GM19238 (cell line): ENCODE data around the gene SFN.
"Not testable (repeated sequence)": the region's sequence is repeated elsewhere in the genome, so short reads cannot be mapped to it uniquely, and the experiment has no call there.

Experiments used
- DNase-seq: peaks from one replicate; pipeline ENCODE4 v3.0.0; 2011; ENCODE audit warnings: low spot score; ENCODE audit not compliant: insufficient read length

SFN gene

DNA sequence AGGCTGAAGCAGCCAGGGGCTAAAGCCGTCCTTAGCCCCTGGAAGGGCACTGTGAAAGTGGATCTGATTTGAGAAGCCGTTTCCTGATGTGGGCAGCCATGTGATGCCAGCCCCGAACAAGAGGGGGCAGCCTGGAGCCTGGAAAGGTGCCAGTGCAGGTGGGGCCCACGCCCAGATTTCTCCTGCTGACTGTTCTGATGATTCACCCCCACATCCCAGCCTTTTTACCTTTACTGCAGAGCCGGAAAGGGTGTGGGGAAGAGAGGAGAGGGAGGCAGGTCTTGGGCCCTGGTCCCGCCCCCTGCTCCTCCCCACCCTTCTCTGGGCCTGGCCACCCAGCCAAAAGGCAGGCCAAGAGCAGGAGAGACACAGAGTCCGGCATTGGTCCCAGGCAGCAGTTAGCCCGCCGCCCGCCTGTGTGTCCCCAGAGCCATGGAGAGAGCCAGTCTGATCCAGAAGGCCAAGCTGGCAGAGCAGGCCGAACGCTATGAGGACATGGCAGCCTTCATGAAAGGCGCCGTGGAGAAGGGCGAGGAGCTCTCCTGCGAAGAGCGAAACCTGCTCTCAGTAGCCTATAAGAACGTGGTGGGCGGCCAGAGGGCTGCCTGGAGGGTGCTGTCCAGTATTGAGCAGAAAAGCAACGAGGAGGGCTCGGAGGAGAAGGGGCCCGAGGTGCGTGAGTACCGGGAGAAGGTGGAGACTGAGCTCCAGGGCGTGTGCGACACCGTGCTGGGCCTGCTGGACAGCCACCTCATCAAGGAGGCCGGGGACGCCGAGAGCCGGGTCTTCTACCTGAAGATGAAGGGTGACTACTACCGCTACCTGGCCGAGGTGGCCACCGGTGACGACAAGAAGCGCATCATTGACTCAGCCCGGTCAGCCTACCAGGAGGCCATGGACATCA is at the start of gene SFN:
Gene SFN, plus strand, starts transcription at position 369 of the 904 bp plus-strand sequence. Its CDS starts 64 bp downstream, at position 433.
- no peak for DNase-seq

DNA sequence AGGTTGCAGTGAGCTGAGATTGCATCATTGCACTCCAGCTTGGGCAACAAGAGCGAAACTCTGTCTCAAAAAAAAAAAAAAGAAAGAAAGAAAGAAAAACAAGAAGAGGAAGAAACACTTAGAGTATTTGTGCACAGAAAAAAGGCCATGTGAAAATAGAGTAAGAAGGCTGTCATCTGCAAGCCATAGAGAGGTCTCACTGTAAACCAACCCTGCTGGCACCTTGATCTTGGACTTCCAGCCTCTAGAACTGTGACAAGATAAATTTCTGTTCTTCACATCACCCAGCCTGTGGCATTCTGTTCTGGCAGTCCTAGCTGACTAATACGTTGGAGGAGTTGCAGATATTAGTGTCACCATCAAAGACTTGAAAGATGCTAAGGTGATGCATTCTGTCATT is 48.6 kb upstream of the SFN start:
- no peak for DNase-seq

DNA sequence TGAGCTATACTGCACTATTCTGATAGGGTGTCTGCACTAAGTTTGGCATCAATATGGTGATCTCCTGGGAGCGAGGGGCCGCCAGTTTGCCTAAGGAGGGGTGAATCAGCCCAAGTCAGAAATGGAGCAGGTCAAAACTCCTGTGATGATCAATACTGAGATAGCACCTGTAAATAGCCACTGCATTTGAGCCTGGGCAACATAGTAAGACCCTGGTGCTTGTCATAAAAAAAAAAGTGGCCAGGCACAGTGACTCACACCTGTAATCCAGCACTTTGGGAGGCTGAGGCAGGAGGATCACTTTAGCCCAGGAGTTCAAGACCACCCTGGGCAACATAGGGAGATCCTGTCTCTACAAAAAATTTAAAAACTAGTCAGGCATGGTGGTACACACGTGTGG is 48.1 kb upstream of the SFN start:
- DNase-seq = no peak

DNA sequence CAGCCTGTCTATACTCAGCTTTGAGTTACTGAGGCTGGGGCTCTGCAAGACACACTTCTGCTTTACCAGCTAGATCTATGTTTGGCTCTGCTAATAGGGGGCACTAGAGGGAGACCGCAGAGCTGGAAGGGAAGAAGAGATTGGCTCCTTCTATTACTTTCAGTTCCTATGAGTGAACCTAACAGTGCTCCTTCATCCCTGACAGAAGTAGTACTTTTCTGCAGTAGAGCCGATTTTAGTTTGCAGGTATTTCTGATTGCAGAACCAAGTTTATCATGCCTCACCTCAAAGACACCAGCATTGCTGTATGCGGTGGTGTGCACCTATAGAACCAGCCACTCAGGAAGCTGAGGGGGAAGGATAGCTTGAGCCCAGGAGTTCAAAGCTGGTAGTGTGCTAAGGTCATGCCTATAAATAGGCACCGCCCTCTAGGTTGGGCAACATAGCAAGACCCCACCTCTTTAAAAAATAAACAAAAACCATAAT is 42.1 kb upstream of the SFN start:
- peak; percentile 74 for DNase-seq

DNA sequence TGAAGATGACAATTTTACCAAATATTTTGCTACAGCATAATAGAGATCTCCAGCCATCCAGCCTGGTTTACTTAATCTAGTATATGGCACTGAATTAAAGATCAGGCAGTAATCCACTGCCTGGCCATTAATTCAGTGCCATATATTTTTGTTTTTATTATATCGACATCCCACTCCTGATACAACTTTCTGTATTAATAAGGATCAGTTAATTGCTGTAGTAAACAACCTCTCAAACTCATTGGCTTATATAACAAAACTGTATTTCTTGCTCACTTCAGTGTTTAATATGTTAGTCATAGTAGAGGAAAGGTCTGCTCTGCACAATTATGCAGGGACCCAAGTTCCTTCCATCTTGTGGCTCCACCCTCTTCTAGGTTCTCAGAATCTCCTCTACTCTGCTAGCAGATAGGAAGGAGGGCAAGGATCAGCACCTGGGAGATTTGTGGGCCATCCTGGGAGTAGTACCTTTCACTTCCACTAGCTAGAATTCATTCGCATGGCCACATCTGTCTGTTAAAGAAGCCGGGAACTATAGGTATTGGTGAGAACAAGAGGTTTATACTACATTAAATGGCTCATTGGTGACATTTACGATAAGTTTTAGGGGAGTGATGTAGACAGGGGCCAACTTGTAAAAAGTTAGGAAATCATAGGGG is 40.1 kb upstream of the SFN start:
- DNase-seq = no peak

DNA sequence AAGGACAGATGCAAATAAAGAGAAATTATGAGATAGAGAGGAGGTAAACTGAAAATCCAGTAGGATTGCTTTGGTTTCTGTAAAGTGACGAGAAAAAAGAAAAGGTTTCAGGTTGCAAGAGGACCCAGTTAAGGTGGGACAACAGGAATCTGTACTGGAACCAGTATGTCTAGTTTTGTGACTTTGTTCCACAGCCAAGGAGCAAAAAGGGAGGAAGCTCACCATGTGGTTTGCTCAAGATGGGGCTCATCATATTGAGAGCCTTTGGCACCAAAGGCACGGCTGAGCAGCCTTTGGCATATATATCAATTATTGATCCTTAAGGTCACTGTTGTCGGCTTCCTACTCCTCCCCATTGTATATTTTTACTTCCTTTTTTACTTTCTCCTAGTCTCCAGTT is 38.2 kb upstream of the SFN start:
- no peak for DNase-seq

DNA sequence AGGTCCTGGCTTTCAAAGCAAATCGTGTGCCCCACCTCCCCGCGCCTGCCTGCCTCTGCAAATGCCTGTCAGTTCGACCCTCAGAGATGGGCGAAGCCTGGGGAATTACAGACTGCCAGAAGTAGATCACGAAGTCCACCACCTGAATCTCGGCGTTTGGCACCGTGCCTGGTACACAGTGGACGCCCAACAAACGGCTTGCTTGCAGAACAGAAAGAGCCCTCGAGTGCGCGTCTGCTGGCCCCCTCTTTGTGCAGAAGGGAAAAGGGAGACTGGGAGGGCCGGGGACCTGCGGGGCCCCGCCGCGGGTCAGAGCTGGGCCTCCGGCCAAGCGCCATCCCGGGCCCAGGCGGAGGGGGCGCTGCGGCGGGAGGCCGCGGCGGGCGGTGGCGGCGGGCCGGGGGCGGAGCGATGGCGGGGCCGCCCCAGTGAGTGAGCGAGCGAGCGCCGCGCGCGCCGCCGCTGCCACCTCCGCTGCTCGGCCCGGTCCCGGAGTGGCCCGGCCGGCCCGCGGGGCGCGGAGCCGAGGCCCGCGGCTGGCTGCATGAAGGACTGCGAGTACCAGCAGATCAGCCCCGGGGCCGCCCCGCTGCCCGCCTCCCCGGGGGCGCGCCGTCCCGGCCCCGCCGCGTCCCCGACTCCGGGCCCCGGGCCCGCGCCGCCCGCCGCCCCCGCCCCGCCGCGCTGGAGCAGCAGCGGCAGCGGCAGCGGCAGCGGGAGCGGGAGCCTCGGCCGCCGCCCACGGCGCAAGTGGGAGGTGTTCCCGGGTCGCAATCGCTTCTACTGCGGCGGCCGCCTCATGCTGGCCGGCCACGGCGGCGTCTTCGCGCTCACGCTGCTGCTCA is 36.5 kb upstream of the SFN start, which contains the start of gene ZDHHC18:
Gene ZDHHC18, plus strand, starts transcription at position 428 of the 845 bp plus-strand sequence. Its CDS starts 117 bp downstream, at position 545.
- peak; percentile 85 for DNase-seq

DNA sequence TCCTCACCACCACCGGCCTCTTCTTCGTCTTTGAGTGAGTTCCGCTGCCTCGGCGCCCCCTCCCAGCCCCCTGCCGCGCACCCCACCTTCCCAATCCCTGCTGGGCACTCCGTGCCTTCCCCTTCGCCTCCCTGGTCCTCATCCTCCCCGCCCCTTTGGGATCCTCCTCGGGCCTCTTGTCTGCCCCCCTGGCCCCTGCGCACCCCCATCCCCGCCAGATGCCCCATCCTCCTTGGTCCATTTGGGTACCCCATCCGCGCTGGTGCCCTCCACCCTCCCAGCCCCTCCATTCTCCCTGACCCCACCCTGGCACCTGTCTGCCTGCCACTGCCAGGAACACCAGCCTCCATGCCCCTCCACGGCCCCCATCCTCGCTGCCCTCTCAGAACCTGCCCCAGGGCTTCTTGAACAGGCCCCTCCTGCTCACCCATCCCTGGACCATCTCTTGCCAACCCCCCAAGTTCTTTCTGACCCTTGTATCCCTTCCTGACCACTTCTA is 35.8 kb upstream of the SFN start:
- DNase-seq = no peak

DNA sequence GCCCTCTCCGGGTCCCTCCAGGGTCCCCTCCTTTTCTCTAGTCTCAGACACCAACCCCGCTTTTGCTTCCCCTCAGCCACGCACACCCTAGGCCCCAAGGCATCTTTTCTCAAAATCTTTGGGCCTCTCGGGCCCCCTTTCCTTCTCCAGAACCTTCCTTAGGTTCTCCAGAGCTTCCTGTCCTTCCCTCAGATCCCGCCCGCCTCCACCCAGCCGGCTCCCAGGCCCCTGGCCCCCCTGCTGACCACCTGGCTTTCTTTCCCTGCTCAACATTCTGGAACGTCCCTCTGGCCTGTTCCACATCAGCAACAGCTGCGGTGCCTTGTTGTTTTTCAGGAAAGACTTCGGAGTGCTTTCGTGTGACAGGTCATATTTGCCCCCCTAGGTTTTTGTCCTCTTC is 35.3 kb upstream of the SFN start:
- DNase-seq = no peak

DNA sequence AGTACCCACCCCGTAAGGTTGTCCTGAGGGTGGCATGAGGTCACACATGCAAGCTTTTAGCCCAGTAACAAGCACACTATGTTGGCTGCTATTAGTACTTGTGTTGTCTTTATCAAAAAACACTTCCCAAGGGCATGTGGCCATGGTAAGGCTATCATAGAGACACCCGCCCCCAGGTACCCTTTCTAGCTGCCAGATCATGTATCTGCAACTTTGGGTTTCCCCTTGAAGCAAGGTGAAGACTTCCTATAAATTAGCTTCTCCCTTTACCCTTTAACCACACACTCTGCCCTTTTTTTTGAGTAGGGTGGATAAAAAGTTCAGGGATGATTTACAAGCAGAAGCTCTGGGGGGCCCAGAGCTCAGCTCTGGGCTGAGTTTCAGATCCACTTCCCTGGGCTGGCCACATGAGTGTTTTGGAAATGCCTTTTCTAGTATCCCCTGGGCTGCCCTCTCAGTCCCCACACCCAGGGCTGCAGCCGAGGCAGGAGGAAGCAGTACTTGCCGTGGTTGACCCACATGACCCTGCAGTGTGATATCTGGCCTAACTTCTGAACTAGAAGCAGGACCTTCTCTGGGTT is 34.4 kb upstream of the SFN start:
- no peak for DNase-seq

DNA sequence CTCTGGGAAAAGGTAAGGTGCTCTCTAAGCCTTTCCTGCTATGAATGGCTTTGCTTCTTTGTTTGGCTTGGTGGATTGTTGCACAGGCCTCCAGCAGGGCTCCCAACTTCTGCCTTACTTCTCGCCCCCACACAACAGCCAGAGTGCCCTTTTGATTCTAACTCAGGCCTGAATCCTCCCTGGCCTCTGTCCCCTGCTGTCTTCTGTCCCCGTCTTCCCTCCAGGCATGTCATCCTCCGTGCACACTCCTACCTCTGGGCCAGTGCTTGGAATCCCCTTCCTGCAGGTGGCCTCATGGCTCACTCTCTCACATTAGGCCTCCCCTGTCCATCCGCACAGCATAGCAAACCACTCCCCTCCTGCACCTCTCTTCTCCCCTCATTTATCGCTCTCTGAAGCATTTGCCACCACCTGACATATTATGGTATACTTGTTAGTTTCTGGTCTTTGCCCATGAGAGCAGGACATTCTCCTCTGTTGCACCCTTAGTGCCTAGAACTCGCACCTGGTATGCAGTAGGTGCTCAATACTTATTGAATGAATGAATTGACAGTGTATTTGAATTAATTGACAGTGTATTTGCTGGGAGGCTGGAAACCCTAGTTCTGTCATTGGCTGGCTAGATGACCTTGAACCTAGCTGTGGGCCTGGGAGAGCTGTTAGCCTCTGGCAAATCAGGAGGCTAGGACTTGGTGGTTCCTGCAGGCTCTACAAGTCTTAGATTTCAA is 33.6 kb upstream of the SFN start:
- DNase-seq = no peak

DNA sequence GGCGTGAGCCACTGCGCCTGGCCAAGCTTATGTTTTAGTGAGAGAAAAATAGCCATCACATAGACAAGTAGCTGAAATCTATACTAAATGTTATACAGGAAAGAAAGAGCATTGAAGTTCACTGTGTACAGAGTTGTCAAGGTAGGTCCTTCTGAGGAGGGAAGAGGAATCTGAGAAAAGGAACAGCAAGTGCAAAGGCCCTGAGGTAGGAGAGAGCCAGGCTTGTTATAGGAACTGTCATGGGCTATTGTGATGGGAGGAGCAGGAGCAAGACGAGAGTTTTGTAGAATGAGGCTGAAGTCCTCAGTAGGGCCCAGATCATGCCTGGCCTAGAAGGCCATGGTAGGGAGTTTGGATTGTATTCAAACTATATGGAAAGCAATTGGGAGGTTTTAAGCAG is 31.9 kb upstream of the SFN start:
- no peak for DNase-seq

DNA sequence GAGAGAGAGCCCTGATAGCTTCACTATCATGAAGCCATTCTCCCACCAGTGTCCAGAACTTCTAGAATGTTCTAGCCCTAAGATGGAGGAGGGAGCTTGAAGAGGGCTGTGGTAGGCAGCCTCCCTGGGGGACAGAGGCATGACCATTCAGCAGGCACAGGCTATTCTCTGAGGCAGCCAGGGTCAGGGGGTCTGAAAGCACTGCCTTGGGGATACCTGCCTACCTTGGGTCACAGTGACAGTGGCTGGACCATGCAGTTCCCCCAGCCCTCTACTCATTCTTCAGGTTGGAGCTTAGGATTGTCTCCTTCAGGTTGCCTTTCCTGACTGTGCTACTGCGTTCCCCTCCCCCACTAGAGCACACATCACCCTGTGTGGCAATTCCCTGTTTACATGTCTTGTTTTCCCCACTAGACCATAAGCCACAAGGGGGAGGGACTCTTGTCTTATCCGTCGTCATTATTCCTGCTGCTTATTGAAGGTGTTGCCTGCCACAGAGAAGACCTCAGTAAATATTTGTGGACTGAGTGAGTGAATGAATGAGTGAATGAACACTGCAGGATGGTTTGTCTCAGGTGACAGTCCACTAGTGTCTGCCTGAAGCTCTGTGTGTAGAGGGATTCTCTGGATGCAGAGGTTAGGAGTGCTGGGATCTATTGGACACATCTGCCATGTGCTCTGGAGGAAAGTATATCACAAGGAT is 31.3 kb upstream of the SFN start:
- no peak for DNase-seq

DNA sequence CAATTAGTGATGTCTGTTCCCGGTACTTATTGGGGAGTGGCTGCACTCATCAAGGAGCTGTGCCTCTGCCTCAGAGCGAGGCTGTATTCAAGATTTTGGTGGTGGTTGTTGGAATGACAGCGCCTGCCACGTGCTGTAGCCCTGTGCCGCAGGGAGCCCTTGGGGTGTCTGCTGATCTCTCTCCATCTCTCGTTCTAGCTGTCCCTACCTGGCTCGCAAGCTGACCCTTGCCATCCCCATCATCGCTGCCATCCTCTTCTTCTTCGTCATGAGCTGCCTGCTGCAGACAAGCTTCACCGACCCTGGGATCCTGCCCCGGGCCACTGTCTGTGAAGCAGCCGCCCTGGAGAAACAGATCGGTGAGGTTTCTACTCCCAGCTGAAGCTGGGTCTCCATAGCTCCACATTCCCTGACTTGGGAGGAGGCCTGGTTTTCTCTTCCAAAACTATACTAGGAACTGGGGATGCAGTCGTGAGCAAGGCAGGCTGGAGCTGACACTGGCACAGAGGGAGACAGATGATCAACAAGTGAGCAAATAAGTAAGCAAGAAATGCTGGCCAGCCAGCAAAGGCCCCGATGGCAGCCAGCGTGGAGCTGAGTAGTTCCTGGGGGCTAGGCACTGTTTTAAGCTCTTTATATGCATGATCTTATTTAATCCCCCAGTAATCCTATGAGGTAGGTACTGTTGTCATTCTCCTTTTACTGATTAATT is 30.5 kb upstream of the SFN start:
- no peak for DNase-seq

DNA sequence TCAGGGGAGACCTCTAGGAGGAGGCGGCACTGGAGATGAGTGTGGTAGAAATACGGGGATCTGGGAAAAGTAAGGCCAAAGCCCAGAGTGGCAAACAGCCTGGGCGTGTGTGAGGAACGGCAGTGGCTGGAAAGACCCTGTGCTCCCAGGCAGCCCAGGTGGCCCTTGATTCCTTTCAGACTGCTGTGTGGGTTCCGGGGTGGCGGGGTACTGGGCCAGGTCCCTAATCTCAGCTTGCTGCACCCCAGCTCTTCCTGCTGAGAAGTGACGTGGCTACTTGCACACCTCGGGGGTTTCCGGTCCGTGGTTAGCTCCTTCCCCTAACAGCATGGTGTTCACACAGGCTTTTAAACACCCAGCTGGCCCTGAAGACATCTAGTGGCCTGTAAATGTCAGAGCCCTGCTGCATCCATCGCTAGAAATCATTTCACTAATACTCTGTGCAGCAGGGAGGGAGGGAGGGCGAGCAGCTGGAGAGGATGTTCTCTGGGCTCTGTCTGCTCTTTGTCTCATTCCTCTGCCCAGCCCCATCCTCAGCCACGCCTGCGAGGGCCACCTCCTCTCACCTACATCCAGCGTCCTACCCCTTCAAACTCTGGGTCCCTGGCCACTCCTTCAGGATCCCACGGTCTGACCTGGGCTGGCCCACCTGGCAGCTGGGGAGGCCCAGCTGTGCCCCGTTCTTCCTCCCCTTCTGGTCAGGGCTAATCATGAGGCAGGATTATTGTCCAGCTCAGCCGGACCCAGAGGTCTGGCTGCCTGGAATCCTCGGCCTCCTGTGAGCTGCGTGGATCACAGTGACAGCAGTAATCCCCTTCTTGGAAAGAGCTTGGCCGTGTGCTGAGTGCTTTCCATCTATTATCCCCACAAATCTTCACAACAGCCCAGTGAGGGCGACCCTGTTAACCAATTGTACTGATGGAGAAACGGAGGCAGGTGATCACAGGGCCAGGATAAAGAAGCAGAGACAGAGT is 29.2 kb upstream of the SFN start:
- DNase-seq = peak; percentile 89

DNA sequence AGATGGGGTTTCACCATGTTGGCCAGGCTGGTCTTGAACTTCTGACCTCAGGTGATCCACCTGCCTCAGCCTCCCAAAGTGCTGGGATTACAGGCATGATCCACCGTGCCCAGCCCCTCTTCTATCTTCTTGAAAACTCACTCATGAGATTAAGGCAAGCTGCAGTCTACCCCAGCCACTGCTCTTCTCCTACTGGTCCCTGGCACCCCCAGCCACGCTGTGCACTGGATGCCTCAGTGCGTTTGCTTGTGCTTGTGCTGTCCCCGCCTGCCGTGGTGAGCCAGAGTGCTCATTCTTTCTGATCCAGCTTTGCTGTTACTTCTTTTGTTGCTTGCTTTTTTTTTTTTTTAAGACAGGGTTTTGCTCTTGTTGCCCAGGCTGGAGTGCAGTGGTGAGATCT is 25.3 kb upstream of the SFN start:
- DNase-seq = not testable (repeated sequence)

DNA sequence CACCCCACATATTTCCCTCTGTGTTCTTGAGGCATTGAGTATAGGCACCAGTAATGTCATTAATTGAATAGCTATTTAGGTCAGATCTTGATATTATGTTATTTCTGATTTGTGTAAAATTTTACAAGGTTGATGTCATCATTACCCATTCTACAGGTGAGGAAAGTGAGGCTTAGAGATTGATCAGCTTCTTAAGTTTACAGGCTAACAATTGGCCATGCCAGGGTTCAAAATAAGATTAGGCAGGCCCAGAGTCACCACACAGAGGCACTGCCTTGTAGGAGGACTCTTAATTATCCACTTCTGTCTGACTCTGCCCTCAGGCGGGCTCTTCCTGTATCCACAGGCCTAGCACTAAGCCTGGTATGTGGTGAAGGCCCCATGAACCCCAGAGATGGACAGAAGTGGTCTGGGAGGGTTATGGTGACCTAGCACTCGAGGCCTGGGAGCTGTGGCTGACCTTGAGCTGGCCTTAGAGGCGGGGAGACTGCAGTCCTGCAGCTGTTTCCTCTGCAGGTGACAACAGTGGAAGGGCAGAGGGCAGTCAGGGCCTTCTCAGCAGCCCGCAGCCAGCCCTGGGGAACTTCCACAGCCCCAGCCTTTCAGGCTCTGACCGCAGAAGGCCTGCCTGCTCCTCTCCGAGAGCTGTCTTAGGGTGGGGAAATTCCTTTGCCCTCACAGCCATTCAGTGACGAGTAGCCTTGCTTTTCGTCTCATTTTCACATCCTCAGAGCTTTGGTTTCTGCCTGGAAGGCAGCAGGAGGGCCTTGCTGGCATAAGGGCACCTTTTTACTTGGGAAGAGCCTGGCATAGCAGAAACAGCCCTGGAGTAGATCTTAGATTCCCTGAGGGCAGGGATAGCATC is 24.2 kb upstream of the SFN start:
- peak; percentile 71 for DNase-seq
